Colon (tissue), 2 donors: ENCODE data around the gene LARP1.
A peak's percentile ranks its signal among the peaks of the same experiment; 100 is the strongest.
"Not testable (repeated sequence)": the region's sequence is repeated elsewhere in the genome, so short reads cannot be mapped to it uniquely, and the experiment has no call there.

Source experiments
- FAIRE-seq: peaks from 2 replicates; lab custom pipeline; 2012; peaks lifted over from hg19 to GRCh38; lab: Jason Lieb, UNC
- donor health status: control.
- donor health status: control.

Gene LARP1

DNA sequence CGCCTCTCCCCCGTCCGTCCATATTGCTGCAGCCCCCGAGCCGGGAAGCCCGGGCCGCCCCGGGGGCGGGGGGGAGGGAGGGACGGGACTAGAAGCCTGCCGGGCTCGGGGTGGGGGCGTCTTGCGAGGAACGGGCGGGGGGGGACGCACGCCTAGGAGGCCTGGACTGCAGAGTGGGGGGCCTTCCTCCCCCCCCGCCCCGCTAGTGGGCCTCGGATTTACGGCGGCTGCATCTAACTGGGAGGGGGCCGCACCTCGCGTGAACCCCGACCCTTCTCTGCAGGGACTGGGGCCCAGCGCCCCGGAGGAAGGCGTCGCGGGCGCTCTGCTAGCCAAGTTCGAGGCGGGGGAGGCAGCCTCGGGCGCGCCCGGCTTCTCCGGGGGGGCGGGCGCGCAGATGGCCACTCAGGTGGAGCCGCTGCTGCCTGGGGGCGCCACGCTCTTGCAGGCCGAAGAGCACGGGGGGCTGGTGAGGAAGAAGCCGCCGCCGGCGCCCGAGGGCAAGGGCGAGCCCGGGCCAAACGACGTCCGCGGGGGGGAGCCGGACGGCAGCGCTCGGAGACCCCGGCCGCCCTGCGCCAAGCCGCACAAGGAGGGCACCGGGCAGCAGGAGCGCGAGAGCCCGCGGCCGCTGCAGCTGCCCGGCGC, at the start of gene LARP1:
Gene LARP1, plus strand, starts transcription at position 17 of the 648 bp plus-strand sequence. Its CDS starts 381 bp downstream, at position 398.
- no peak for FAIRE-seq

DNA sequence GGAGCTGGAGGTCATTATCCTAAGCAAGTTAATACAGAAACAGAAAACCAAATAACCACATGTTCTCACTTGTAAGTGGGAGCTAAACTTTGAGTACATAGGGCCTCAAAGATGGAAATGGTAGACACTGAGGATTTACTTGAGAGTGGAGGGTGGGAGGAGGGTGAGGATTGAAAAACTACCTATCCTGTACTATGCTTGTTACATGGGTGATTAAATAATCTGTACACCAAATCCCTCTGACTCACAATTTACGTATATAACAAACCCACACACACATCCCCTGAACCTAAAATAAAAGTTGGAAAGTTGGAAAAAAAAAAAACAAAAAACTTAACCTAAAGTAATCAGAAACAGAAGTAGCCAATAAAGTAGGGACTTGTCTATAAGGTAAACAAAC, 48.8 kb upstream of the LARP1 start:
- no peak for FAIRE-seq

DNA sequence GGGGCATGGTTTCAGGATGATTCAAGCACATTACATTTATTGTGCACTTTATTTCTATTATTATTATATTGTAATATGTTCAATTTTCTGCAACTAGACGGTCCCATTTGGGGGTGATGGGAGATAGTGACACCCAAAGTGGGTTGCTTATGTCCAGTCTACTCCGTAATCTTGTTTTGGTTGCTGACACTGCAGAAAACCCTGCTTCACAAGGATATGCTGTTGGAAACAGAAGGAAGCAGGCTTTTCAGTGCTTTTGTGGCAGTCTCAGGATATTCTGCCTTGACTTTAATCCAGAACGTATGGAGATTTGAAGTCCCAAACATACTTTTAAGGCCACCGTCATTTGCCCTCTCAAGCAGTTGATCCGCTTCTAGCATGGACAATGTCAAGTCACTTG, 47.5 kb upstream of the LARP1 start:
- no peak for FAIRE-seq

DNA sequence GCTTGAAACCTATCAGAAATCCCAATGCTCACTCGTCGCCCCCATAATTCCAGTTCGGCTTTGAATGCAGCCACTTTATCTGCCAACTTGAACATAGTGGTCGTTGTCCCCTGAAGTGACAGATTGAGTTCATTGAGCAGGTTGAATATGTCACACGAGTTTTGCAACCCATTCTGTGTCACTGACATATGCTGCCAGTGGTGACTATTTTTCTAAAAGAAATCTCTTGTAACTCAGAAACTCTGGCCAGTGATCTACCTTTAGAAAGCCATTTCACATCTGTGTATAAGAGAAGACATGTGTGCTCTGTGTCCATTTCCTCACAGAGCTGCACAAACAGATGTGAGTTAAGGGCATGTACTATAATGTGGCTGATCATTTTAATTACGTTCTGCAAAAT, 47.0 kb upstream of the LARP1 start:
- no peak for FAIRE-seq

DNA sequence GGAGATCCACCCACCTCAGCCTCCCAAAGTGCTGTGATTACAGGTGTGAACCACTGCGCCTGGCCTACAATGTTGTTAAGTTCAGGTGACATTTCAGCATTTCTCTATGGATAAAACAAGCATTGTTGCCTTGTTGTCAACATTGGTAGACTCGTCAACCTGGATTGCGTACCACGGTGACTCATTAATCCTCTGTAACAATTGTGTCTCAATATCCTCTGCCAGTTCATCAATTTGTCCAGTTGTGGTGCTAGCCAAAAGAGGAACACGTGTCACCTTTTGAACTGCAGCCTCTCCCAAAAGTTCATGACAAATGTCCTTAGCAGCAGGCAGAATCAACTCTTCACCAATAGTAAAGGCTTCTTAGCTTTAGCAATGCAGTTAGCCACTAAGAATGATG, 46.3 kb upstream of the LARP1 start:
- no peak for FAIRE-seq

DNA sequence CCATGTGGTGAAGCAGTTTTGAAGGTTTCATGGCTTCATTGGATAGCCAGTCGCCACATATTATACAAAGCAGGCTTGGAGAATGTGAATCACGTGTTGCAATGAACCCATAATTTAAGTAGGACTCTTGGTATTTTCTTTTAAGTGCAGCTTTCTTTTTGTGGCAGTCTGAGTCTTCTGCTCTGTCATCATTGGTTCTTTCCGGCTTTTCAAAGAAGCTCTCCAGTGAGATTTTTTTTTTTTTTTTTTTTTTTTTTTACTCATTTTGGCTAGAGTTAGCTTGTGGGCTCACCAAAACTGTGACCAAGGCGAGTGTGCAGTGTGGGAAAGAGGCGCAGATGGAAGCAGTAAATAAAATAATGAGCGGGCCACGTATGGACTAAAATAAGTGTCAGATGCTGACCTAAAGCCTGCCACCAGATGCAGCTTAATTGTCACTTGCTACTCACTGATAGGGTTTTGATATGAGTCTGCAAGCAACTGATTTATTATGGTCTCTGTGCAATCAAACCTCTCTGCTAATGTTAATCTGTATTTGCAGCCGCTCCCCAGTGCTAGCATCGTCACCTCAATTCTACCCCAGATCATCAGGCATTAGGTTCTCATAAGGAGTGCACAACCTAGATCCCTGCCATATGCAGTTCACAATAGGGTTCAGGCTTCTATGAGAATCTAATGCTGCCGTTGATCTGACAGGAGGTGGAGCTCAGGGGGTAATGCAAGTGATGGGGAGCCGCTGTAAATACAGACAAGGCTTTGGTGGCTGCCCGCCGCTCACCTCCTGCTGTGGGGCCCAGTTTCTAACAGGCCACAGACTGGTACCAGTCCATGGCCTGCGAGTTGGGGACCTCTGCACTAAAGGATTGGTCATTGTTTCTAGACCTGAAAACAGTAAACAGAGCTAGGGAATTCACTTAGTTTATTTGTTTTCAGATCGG, 45.5 kb upstream of the LARP1 start:
- FAIRE-seq, result no peak

DNA sequence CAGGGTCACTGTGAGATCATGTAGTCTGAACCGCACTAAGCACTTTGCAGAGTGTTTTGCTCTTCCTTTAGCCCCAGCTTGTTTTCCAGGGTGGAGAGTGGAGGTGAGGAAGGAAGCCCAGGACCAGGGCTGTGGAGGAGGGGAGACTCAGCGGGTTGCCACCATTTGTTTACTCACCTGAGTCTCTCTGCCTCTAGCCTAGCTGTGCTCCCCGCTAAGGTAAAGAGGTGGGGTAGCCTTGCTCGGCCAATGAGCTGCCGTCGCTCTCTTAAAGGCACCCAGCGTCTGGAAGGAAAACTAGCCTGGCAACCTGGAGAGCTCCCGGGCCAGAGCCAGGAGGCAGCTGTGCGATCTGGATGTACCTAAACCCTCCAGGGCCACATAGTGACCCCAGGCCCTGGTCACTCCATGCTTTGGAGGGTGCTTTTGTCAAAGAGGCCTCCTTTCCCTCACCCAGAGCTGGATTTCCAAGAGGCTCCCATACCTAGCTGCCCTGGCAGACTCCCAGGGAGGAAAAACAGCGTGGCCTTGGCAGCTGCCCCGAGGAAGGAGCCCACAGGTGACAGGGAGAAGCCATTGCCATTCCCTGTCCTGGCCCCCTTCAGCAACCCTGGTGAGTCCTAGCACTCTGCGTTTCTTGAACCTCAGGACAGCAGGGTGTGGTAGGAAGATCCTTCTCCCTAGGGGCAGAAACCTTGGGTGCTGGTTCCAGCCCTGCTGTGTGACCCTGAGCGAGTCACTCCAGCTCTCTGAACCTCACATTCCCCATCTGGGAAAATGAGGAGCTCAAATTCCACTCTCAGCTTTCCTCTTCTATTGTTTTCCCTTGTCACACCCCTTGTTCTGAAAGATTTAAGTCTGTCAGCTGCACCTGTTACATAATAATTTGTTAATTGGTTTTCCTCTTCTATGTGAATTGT, 42.4 kb upstream of the LARP1 start:
- no peak for FAIRE-seq

DNA sequence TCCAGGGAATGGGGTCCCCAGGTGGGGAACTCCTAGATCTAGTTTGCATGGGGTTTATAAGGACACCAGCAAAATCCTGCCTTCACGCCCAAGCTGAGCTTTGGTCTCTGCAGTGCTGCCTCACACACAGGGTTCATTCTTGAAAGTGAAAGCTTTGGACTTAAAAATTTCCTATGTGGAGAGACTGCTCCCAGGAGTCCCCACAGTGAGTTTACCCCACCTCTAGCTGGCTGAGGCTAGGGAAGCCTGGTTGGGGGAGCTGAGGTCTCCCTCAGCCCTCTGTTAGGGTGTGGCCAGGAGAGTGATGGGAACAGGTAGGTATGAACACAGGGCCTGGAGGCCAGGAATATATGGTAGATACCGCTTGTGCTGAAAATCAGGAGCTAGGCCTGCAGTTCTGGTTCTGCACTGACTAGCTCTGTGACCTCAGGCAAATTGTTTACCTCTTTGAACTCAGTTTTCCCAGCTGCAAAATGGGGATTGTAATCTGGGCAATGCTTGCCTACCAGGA, 41.5 kb upstream of the LARP1 start:
- no peak for FAIRE-seq

DNA sequence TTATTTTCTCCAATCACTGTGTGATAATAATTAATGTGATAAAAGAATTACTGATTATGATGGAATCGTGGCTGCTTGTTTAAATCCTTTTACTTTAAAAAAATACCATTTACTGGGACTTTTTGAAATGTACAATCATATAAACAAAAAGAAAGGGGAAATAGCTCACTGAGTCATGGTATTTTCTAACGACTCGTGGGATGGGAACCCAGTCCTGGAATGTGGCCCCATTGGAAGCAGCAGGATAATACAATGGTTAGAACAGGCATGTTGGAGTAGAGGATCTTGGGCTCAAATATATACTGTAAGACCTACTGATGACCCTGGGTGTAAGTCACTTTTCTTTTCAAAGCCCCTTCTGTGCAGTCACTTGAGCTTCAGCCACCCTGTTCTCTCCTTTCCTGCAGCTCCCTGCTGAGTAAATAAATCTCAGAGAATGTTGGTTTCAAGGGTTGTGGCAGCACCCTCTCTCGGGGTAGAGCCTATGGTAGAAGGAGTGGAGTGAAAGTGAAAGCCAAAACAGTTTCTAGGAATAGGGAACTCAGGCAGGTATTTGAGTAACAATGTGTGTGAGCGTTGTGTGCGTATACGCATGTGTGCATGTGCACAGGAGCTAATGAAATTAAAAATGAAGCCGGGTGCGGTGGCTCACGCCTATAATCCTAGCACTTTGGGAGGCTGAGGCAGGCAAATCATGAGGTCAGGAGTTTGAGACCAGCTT, 40.8 kb upstream of the LARP1 start:
- no peak for FAIRE-seq

DNA sequence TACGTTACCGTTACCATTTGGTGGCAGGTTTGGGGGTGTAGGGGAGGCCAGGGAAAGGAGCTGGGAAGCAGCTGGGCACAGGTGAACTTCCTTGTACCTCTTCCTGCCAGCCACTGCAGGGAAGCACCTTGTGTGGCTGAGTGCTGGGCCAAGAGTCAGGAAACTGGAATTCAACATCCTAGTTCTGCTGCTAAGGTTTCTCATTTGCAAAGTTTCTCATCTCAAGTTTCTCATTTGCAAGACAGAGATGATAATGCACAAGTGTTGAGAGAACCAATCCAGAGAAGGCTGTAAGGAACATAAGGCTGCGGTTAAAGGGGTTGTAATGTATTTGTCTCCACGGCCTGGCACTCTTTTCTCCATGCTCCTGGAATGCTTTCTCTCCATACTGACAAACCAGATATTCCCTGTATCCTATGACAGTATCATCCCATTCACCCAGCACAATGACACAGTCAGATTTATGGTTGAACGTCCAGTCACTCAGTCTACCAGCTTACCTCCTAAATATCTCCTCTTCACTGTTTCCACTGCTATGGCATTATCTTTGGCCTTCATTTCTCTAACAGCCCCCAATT, 33.6 kb upstream of the LARP1 start:
- no peak for FAIRE-seq

DNA sequence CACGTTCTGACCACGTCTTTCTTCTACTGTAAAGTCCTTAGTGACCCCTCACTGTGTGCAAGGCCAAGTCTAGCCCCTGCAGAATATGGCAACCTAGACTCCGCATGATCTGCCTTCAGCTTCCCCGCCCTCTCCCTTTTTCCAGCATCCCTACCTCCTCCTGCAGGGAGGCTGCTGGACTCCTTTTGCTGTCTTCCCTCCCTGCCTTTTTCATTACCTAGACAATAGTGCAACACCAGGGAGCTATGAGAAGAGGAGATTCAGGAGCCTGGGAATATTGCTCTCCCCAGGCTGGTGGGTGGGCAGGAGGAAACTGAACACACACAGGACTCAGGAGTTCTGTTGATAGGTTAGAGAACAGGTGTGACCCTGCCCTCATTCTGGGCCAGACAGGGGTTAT, 33.1 kb upstream of the LARP1 start:
- FAIRE-seq, result no peak

DNA sequence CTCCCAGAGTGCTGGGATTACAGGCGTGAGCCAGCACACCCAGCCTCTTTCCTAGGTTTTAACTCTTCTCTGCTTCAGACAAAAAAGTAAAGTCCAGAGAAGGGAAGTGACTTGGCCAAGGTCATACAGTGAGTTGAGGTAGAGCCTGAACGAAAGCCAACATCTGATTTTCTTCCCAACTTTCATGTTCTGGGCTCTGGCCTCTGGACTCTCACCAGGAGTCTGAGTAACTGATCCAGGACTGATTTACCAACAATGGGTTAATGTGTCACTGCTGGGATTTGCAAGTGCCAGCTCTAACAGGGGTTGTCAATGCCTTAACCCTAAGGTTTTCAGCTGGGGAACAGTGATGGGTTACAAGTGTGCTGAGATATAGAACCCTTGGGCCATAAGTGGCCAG, 32.2 kb upstream of the LARP1 start:
- FAIRE-seq, result no peak

DNA sequence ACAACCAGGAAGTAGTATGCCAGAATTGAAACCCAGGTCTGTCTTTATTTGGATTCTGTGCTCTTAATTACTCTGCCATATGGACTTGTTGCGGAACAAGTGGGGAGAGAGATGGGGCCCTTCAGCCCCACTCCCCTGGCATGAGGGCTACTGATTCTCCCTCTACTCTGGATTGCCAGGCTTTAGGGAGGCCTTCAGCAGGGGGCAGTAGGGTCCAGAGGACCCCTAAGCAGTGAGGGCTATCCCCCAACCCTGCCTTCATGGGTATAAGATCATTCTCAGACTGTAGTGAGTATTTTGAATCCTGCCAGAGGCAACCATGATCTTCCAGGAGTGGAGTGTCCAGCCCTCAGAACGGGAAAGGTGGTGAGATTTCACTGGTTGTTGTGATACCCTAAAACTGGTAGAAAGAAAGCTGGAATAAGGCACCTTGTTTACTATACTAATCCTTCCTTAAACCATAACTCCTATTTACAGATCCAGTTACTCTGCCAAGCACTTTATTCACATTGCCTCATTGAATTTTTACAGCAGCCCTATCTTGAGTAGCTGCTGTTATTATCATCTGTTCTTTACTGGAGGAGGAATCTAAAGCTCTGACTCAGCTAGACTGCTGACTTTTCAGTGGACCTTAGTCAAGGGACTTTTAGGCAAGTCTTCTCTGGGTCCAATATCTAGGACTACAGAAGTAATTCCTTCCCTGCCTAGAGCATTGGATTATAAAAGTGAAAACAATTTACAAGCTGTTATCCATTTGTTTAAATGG, 31.3 kb upstream of the LARP1 start:
- FAIRE-seq, result peak; percentile 43

DNA sequence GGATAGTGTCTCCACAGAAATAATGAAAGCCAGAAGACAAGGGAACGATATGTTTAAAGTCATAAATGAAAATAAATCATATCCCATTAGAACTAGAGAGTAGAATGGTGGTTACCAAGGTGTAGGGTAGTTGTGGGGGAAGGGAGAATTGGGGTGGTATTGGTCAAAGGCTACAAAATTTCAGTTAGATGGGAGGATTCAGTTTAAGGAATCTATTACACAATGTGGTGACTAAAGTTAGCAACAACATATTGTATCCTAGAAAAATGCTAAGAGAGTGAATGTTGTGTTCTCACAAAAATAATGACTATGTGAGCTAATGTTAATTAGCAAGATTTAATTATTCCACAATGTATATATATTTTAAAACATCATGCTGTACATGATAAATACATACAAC, 27.8 kb upstream of the LARP1 start:
- no peak for FAIRE-seq

DNA sequence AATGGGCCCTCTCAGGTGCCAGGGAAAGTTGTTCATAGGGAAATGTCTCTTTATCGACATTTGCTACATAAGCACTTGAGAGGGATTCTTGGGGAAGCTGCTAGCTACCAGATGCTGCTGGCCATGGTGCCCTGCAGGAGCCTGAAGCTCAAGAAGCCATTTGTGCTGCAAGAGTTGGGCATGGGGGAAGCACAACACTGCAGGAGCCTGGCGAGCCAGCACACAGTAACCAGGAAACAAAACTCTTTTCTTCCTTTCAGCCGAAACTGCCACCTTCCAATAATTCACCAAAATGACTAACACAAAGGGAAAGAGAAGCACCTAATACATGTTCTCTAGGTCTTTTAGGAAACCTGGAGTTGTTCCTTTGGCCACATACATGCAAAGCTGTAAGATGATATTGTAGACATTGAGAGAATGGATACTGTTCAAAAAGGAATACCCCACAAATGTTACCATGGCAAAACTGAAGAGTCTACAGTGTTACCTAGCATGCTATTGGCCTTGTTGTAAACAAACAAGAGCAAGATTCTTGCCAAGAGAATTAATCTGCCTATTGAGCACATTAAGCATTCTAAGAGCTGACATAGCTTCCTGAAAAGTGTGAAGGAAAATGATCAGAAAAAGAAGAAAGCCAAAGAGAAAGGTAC, 26.1 kb upstream of the LARP1 start:
- no peak for FAIRE-seq

DNA sequence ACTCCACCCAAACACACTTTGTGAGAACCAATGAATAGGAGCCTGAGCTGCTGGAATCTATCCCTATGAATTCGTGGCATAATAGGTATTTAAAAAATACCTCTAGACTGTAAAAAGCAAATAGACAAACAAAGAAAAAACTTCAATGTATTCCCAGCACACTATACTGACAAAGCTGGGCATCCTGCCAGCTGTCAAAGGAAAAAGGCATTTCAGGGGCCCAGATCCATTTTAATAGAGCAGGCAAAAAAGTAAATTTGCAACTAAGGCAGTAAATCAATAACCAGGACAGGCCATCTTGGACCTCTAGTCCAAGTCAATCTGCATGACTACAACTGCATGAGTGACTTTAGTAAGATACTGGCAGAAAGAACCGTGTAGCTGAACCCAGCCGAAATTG, 25.6 kb upstream of the LARP1 start:
- no peak for FAIRE-seq

DNA sequence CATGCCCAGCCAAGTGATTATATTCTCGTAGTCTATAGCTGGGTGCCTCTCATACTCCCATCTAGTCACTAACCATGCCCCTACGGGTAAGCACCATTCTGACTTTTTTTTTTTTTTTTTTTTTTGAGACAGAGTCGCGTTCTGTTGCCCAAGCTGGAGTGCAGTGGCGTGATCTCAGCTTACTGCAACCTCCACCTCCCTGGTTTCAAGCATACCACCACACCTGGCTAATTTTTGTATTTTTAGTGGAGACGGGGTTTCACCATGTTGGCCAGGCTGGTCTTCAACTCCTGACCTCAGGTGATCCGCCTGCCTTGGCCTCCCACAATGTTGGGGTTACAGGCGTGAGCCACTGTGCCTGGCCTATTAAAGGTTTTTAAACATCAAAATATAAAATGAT, 24.4 kb upstream of the LARP1 start:
- FAIRE-seq, result not testable (repeated sequence)

DNA sequence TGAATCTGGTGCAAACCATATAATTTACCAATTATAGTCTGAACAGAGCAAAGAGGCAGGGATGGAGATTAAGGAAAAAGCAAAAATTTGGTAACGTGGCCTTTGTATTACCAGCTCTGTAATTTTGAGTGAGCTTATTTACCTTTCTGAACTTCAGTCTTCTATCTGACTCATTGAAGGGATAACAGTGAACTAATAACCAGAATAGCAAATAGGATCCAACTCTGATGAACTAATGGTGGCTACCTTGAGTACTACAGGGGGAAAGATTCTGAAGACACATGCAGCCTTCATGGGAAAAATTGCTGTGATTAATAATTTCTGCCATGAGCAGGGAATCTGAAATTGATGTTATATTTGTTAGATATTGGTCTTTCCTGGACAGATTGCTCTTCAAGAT, 23.0 kb upstream of the LARP1 start:
- no peak for FAIRE-seq

DNA sequence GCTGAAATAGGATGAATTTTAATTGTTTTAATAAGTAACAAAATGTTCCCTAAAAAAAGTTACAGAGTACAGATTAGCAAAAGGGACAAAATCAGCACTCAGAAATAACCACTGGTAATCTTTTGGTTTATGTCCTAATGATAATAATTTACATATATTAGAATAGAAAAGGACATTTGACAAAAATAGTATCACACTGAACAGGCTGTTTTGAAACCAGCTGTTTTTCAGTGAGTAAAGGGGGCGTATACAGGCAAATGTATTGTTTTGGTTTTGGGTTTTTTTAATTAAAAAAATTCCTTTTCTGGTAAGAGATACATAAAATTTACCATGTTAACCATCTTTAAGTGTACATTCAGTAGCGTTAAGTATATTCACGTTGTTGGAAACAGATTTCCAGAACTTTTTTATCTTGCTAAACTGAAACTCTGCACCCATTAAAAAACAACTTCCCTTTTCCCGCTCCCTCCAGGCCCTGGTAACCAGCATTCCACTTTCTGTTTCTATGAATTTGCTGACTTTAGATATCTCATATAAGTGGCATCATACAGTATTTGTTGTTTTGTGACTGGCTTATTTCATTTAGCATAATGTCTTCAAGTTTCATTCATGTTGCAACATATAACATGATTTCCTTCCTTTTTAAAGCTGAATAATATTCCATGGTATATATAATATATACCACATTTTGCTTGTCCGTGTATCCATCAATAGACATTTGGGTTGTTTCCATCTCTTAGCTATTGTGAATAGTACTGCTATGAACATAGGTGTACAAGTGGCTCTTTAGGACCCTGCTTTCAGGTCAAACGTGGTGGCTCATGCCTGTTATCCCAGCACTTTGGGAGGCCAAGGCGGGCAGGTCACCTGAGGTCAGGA, 20.6 kb upstream of the LARP1 start:
- FAIRE-seq, result no peak
